ENCODE measurements around the gene CDC42EP1.

CDC42EP1 gene

DNA sequence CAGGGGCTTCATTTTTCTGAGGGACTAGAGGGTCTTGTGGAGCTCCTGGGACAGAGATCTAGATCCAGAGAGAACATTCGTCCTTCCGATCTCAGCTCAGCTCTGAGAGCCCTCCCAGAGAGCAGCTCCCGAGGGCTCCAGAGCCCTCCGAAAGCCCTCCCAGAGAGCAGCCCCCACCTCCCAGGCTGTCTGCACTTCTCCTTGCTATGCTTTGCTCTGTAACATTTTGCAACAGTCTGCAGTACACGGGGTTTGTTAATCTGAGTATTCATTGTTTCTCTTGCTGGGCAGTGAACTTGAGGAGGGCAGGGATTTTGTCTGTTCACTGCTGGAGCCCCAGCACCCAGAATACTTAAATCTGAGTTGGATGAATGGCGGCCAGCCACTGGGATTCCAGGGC is 50.9 kb downstream of the CDC42EP1 start:
- no peak for DNase-seq (ENCODE audit: insufficient read length, low spot score)
- FAIRE-seq: no peak
- no peak for TF ChIP-seq POLR2A (IDR thresholded peaks at IDR 0.05; ENCODE audit: low read depth, low read length)

DNA sequence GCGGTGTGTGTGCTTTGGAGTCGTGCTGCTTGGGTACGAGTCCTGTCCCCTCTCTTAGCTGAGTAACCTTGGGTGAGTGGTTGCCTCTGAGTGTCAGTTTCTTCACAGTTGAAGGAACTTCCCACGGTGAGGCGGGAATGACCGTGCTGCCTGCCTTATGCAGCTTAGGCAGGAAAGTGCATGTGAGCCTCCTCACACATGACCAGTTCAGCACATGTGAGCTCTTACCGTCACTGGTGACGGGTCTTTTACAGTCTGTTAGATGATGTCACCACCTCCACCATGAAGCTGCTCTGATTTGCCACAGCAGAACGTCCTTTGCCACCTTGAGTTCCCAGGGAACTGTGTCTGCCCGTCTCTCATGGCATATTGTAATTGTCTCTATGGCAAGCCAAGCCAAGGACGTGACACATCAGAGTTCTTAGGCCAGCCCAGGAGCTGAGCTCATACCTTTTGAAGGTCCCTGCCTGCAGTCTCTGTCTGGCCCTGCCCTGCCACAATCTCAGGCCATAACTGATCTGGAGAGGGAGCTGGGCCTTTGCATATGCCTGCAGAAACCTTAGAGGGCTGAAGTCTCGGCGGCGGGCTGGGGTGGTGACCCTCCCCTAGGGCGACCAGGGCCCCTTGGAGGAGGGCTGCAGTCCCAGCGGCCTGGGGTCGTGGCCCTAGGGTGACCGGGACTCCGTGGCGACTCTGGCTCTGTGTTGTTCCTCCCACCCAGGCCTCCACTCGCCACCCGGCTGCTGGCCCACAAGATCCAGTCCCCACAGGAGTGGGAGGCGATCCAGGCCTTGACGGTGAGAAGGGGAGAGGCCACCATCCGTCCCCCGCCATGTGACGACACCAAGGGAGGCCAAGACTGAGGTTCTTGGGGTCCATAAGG is 56.2 kb downstream of the CDC42EP1 start:
- DNase-seq (ENCODE audit: insufficient read length, low spot score) (no peak), FAIRE-seq (no peak)
- TF ChIP-seq POLR2A (IDR thresholded peaks at IDR 0.05; ENCODE audit: low read depth, low read length): no peak

DNA sequence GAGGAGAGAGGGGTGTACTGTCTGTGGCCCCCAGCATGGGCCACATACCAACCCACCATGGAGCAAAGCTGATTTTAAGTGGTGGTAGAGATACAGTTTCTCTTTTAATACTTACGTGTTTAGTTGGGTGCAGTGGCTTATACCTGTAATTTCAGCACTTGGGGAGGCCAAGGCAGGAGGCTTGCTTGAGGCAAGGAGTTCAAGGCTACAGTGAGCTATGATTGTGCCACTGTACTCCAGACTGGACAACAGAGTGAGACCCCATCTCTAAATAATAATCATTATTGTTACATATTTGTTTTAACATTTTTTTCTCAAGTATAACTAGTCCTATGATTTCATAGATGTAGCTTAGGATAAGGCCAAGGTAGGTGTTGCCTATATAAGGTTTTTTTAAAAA is 57.2 kb downstream of the CDC42EP1 start:
- FAIRE-seq (no peak), DNase-seq (ENCODE audit: insufficient read length, low spot score) (no peak)
- no peak for TF ChIP-seq POLR2A (IDR thresholded peaks at IDR 0.05; ENCODE audit: low read depth, low read length)

DNA sequence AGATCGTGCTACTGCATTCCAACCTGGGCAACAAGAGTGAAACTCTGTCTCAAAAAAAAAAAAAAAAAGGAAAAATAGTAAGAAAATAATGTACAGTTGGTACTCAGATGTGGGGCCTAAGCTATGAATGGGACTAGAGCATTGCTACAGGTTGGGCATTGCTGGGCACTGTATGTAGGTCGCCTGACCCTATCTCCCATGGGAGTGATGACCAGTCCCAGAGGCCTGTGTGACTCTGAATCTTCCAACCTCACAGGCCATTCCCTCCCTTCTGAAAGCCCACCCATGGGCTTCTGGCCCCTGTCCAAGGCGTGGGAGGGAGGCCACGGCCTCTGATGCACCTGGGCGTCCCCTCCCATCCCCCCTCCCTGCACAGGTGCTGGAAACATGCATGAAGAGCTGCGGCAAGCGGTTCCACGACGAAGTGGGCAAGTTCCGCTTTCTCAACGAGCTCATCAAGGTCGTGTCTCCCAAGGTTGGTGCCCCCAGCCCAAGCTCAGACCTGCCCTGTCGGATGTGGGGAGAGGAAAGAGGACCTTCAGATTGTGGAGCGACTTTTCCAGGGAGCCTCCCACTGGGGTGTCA is 57.9 kb downstream of the CDC42EP1 start:
- no peak for TF ChIP-seq POLR2A (IDR thresholded peaks at IDR 0.05; ENCODE audit: low read depth, low read length)
- FAIRE-seq (no peak), DNase-seq (ENCODE audit: insufficient read length, low spot score) (no peak)

DNA sequence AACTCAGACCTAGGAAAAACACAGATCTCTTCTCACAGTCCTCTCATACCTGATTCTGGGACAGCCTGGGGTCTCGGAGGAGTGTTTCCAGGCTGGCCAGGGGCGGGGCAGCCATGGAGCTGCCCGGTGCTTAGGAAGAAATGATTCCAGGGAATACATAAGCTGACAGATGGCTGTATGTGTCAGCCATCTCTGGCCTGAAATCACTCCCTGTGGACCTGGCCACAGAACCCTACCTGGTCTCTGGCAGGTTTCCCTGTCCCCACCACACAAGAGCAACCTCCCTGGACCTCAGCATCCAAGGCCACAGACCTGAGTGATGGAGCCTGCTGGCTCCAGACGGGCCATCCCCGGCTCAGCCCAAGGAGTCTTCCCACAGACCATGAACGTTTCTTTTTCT is 58.4 kb downstream of the CDC42EP1 start:
- no peak for TF ChIP-seq POLR2A (IDR thresholded peaks at IDR 0.05; ENCODE audit: low read depth, low read length)
- no peak for FAIRE-seq
- DNase-seq (ENCODE audit: insufficient read length, low spot score): no peak
